Activated CD4-positive, alpha-beta T cell treated with anti-CD3 and anti-CD28 coated beads, Interleukin-2, amount 10 ng/mL, durations not matched to agents 7 days and 5 days (primary cell): ENCODE measurements around the gene MXD4. TPM values are rescaled to one million over a fixed set of nuclear protein-coding genes. Genes with fewer than 3 reads are reported as not detected.
A peak's percentile ranks its signal among the peaks of the same experiment; 100 is the strongest.

Source experiments
- CTCF ChIA-PET: fragments of 350-600 bp; sonication (Branson Sonifier 250); formaldehyde crosslinking; loops from one replicate; lab custom pipeline; 2021; ENCODE audit warnings: antibody characterized with exemption; lab: Charles Lee
- POLR2A ChIA-PET: fragments of 350-600 bp; sonication (Branson Sonifier 250); formaldehyde crosslinking; loops from one replicate; lab custom pipeline; 2021; ENCODE audit warnings: antibody characterized with exemption; lab: Charles Lee
- DNase-seq: peaks from one replicate; pipeline ENCODE4 v3.0.0-alpha.2; 2020
- H3K27ac Mint-ChIP-seq: one replicate; pipeline ENCODE4 v1.8.0; 2021; ENCODE audit warnings: mild to moderate bottlenecking, moderate library complexity, mixed read lengths
- H3K27me3 Mint-ChIP-seq: one replicate; pipeline ENCODE4 v1.8.0; 2021; ENCODE audit warnings: mixed read lengths
- H3K36me3 Mint-ChIP-seq: one replicate; pipeline ENCODE4 v1.8.0; 2021; ENCODE audit warnings: low read depth, mixed read lengths
- H3K4me1 Mint-ChIP-seq: one replicate; pipeline ENCODE4 v1.8.0; 2021; ENCODE audit warnings: mixed read lengths
- H3K4me3 Mint-ChIP-seq: one replicate; pipeline ENCODE4 v1.8.0; 2021; ENCODE audit warnings: mild to moderate bottlenecking, moderate library complexity, mixed read lengths
- H3K9me3 Mint-ChIP-seq: one replicate; pipeline ENCODE4 v1.8.0; 2021; ENCODE audit warnings: mixed read lengths
- total RNA-seq, 2 experiments: library from RNA; stranded (reverse); gene quantifications; one replicate each; pipeline ENCODE4 v1.2.3, GENCODE V29; 2021

Gene MXD4
- total RNA-seq, 2 experiments from 2014 or later = 22.8 to 24.6 TPM

DNA sequence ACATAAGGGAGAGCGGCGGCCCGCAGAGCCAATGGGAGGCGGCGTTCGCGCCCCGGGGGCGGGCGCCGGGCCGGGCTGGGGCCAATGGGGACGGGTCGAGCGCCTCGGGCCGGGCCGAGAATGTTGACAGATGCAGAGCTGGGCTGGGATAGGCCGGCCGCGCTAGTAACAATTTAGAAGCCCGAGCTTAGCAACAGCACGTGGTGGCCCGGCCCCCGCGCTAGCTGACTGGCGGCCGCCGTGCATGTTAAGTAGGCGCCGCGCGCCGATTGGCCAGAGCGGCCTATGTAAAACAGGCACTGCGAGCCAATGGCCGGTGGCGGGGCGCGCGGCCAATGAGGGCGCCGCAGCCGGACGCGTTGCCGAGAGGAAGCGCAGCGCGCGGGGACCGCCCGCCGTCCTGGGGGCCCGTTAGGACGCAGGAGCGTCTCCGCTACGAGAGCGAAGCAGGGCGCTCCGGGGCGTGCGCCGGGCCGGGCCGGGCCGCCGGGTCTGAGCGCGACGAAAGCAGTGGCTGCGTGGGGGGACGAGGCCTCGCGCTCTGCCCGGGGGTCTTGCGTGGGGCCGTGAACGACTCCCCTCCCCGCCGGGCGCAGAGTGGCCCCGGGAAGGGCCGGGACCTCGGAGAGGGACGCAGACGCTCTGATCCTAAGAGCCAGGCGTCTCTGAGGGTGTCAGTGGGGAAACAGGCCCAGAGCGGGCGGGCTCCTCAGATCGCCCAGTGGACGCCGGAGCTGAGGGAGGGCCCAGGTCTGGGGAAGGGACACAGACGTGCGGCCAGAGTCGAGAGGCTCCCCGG, 435 bp upstream of the MXD4 start:
- ChIA-PET CTCF (interaction anchor here (0.7 to 0.9 kb wide), 2 partner anchors 21 to 536 kb away, joined by 3 to 5 read pairs; partner anchors contain the start of genes HAUS3 and POLN), POLR2A (interaction anchor here (0.9 to 1.0 kb wide), 3 partner anchors 21 to 150 kb away, joined by 3 to 6 read pairs (median 5); partner anchors contain the start of genes HAUS3 and POLN)
- Mint-ChIP-seq H3K9me3 (no peaks in the 10 kb centered on the region), H3K4me1 (peaks cover 6% of the 10 kb centered on the region), H3K27ac (peak overlapping the region; percentile 88), H3K27me3 (no peaks in the 10 kb centered on the region), H3K36me3 (no peaks in the 10 kb centered on the region), H3K4me3 (peak overlapping the region; percentile 71)
- peak; percentile 98 for DNase-seq

DNA sequence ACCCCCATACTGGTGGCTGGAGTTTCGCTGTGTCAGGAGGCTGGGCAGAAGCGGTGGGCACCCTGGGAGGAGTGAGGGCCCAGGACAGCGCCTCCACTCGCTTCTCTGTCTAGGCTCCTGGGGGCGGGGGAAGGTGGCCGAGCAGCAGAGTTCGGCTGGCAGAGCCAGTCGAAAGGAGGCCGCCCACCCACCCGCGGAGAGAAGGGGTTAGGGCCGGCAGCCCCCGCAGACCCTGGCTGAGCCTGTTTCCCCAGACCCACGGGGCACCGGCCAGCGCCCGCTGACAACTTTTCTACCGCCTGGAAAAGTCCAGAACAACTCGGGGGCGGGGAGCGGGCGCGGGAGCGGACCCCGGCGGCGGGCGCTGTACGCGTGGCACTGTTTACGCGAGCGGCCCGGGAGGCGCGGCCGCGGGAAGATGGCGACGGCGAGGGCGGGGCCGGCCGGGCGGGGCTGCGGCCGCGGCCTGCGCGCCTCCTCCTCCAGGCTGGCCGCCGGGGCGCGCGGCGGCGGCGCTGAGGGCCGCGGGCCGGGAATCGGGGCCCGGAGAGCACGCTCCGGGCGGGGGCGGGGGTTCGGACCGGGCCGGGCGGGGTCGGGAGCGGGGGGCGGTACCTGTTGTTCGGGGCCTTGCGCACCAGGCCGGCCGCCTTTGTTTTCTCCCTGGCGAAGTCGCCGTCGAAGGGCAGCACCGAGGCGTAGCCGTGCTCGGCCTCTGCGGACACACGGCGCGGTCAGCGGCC, 628 bp downstream of the MXD4 start:
- Mint-ChIP-seq H3K4me1 (peaks cover 6% of the 10 kb centered on the region), H3K4me3 (peak overlapping the region; percentile 71), H3K9me3 (no peaks in the 10 kb centered on the region), H3K36me3 (no peaks in the 10 kb centered on the region), H3K27me3 (no peaks in the 10 kb centered on the region), H3K27ac (peak overlapping the region; percentile 68)
- DNase-seq = peak; percentile 62
- CTCF ChIA-PET = no interaction called here
- POLR2A ChIA-PET = no interaction called here

DNA sequence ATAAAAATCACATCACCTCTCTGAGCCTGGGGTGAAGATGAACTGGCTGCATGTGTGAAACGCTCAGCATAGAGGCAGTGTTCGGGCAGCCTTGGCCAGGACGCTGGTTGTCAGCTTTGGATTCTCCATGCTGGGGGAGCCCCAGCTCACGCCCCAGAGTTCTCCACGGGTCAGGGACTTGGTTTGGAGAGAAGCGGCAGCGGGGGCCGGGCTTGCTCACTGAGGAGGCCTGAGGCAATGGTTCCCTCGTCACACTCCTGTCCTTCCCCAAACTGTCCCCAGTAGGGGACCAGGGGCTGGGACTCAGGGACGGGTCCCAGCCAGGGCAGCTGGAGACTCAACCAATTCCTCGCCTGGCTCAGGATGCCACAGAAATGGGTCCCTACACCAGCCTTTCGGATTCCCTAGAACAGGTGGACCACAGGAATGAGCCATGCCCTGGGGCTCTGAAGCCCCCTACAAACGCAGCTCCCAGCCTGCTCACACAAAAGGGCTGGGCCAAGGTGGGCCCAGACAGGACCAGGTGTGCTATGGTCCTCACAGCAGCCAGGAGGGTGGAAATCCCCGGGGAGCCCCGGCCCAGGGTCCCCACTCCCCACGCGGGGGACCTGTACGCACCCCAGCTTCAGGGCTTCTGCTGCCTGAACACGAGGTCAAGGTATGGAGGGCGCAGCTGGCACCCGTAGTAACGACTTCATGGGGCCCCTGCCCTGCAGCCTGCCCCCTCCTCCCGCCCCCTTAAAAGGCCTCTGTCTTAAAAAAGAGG, 1.4 kb downstream of the MXD4 start:
- ChIA-PET POLR2A (no interaction called here), CTCF (interaction anchor here (1.2 kb wide), 1 partner anchor 18 kb away, joined by 3 read pairs; the partner anchor contains the start of genes HAUS3 and POLN)
- Mint-ChIP-seq H3K27me3 (no peaks in the 10 kb centered on the region), H3K4me3 (peak overlapping the region; percentile 63), H3K27ac (peak overlapping the region; percentile 68), H3K4me1 (peaks cover 6% of the 10 kb centered on the region), H3K9me3 (no peaks in the 10 kb centered on the region), H3K36me3 (no peaks in the 10 kb centered on the region)
- no peak for DNase-seq

DNA sequence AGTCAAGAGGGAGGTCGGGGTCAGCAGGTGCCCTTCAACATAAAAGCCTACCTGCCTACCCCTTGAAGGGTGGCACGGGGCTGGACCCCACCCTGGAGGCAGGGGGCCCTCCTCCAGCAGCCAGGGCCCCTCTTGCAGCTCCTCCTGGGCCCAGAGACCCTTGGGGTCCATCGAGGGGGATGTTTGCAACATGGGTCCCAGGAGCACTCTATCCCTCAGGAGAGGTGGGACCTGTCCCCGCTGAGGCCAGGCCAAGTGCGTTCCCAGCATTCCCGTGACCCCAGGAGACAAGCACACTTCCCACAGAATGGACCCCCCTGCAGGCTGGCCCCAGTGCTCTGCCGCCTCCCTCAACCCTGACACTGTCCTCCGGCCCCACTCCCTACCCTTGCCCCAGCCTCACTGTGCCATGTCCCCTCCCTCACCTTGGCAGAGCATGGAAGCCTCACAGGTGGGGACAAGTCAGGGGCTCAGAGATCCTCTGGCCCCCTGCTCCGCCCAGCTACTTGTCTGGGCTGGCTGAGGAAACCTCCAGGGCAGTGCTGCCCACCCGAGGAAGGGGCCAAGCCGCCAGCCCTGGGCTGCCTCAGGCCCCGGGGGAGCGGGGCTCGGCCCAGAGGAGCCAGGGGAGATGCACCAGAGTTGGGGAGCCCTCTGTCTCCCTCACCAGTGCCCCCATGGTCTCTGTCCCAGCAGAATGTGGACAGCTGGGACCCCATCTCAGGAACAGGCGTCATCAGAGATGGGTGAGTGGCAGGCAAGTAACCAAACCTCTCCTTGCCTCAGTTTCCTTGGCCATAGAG, 2.2 kb downstream of the MXD4 start:
- H3K27me3 Mint-ChIP-seq = no peaks in the 10 kb centered on the region
- ChIA-PET CTCF (interaction anchor here (1.2 kb wide), 1 partner anchor 18 kb away, joined by 3 read pairs; the partner anchor contains the start of genes HAUS3 and POLN), POLR2A (no interaction called here)
- H3K4me1 Mint-ChIP-seq = peaks cover 6% of the 10 kb centered on the region
- DNase-seq = no peak
- H3K36me3 Mint-ChIP-seq = no peaks in the 10 kb centered on the region
- peak overlapping the region; percentile 43 for H3K4me3 Mint-ChIP-seq
- H3K27ac Mint-ChIP-seq = peak overlapping the region; percentile 13
- no peaks in the 10 kb centered on the region for H3K9me3 Mint-ChIP-seq

DNA sequence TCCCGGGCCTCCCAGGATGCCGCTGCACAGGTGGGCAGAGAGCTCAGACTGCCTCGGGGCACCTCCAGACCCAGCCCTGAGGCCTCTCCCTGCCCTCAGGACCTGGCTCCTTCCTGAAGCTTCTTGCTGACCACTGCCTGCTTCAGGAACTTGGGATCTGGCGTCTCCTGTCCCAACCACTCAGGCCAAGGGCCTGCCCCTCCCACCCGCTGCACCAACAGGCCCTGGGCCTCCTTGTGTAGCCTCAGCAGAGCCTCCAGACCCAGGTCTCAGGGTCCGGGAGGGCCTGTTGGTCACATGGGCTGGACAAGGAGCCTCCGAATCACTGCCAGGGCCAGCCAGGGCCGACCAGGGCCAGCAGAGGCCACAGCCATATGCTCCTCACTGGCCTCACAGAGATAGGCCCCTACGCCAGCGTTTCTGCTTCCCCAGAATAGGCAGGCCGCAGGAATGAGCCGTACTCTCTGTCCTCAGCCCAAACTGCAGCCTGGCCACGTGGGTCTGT, 2.8 kb downstream of the MXD4 start:
- H3K4me3 Mint-ChIP-seq = no peak overlapping the region

DNA sequence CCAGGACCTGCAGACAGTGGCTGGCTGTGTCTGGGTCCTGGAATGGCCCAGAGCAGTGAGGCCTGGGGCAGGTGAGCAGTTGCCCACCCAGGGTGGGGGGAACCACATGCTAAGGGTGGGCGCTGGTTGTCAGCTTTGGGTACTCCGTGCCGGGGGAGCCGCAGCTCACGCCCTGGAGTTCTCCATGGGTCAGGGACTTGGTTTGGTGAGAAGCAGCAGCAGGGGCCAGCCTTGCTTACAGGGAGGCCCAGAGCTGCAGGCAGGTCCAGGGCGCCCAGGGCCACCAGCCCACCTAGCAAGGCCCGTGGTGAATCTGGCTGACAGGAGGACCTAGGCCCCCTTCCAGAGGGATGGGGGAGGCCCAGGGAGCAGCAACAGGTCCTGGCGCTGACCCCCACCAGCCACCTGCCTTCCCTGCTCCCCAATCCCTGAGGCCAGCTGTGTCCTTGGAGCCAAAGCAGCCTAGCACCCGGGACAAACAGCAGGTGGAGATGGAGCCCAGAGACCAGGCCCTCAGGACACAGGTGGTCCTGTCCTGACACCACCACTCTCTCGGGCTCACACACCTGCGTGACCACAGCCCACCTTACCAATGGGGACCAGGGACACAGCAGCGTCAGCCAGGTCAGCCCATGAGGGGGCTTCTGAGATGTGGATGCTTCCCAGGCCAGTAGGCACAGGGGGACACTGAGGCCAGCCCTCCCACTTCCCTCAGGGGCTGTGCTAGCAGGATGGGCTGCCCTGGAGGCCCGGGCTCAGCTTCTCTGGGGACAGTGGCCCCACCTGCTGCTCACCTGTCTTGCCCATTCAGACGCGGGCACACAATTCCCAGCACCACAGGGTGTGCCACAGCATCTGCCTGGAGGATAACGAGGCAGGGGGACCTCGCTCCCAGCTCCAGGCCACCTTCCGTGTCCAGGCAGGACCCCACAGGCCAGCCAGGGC, 3.5 kb downstream of the MXD4 start:
- CTCF ChIA-PET = interaction anchor here (1.3 to 1.9 kb wide), 4 partner anchors 12 to 38 kb away, joined by 3 to 10 read pairs (median 5); partner anchors contain the start of genes HAUS3 and POLN
- H3K36me3 Mint-ChIP-seq = no peaks in the 10 kb centered on the region
- H3K27ac Mint-ChIP-seq = no peak overlapping the region
- no peak overlapping the region for H3K4me3 Mint-ChIP-seq
- no peaks in the 10 kb centered on the region for H3K9me3 Mint-ChIP-seq
- H3K27me3 Mint-ChIP-seq = no peaks in the 10 kb centered on the region
- POLR2A ChIA-PET = no interaction called here
- peaks cover 3% of the 10 kb centered on the region for H3K4me1 Mint-ChIP-seq
- no peak for DNase-seq

More for the DNA sequence above, 2.8 kb downstream of the MXD4 start:
- Mint-ChIP-seq H3K36me3 (no peaks in the 10 kb centered on the region), H3K4me1 (peaks cover 6% of the 10 kb centered on the region), H3K27me3 (no peaks in the 10 kb centered on the region), H3K27ac (no peak overlapping the region), H3K9me3 (no peaks in the 10 kb centered on the region)
- CTCF ChIA-PET = no interaction called here
- POLR2A ChIA-PET = no interaction called here
- no peak for DNase-seq

DNA sequence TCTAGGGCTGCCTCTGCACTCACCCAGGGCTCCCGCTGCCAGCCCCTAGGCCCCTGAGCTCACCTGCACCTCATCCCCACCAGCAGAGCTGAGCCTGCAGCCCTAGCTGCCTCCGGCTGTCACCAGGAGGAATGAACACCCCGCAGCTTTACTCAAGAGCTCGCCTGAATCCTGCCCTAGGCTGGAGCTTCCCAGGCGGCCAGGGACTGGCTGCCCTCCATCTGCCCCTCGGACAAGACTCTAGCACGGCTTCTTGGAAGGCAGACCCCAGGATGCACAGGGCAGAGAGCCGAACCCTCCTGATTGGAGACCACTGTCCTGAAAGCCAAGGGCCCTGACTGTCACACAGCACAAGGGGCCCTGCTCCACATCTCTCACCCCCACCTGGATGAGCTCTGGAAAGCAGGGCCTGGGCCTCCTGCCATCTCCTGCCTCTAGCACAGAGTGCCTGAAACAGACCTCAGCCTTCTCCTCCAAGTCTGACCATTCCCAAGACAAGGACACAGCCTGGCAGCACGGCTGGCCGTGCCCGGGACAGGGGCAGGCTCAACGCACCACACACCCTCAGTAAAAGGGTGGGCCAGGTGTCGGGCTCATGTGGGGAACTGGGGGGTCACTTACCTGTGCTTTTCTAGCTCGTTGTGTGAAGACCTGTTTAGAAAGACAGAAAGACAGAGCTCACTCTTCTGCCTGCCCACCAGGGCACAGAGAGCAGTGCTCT, 4.4 kb downstream of the MXD4 start:
- DNase-seq = peak; percentile 2
- no peaks in the 10 kb centered on the region for H3K36me3 Mint-ChIP-seq
- H3K9me3 Mint-ChIP-seq = no peaks in the 10 kb centered on the region
- ChIA-PET CTCF (interaction anchor here (0.5 to 1.9 kb wide), 5 partner anchors 11 to 101 kb away, joined by 3 to 10 read pairs (median 5); partner anchors contain the start of genes HAUS3 and POLN), POLR2A (no interaction called here)
- H3K27me3 Mint-ChIP-seq = no peaks in the 10 kb centered on the region
- no peak overlapping the region for H3K4me3 Mint-ChIP-seq
- H3K27ac Mint-ChIP-seq = peak overlapping the region; percentile 46
- H3K4me1 Mint-ChIP-seq = no peaks in the 10 kb centered on the region

DNA sequence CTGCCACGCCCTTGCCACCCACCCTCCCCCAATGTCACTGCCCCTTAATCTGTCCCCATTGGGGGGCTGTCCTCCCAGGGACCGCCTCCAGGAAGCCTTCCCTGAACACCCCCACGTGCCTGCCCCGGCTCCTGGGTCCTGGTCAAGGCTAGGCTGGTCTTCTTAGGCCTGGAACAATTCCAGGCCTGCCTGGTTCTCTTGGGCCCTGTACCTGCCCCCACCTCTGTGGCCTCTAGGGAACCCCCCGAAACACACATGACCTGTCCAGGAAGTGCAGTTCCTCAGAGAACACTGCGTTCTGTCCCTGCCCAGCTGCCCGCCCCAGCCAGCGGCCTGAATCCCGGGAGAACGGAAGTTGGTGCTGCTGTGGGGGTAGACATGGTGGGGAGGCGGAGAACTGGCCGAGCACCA, 5.1 kb downstream of the MXD4 start:
- Mint-ChIP-seq H3K4me3 (no peak overlapping the region), H3K36me3 (no peaks in the 10 kb centered on the region), H3K27ac (peak overlapping the region; percentile 74), H3K27me3 (no peaks in the 10 kb centered on the region), H3K9me3 (no peaks in the 10 kb centered on the region), H3K4me1 (no peaks in the 10 kb centered on the region)
- ChIA-PET CTCF (interaction anchor here (1.4 to 1.9 kb wide), 3 partner anchors 13 to 37 kb away, joined by 3 to 10 read pairs (median 5); partner anchors contain the start of genes HAUS3 and POLN), POLR2A (no interaction called here)
- DNase-seq = peak; percentile 4

DNA sequence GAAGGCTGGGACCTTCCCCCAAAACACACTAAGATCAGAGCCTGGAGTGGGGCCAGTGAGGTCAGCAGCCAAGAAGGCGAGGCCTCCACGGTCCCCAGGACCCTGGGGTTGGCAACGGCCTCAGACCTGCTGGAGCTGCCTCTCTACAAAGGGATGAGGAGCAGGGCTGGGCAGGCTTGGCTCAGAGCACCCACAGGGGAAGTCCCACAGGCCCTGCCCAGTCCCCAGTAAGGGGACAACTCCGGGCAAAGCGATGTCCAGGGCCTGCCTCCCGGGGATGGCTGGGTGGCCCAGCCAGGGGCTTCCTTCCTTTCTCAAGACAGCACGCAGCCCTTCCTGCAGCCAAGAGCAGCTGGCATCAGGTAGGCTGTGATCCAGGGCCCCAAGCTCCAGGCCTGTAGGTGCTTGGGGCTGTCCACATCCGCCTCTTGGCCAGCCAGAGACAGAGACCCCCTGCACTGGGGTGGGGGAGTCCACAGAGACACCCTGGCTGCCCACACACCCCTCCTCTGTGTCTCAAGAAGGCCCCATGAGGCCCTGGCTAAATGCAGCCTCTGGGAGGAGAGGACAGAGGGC, 5.7 kb downstream of the MXD4 start:
- H3K4me3 Mint-ChIP-seq = no peak overlapping the region
- H3K27me3 Mint-ChIP-seq = no peaks in the 10 kb centered on the region
- POLR2A ChIA-PET = no interaction called here
- H3K36me3 Mint-ChIP-seq = no peaks in the 10 kb centered on the region
- no peaks in the 10 kb centered on the region for H3K4me1 Mint-ChIP-seq
- no peaks in the 10 kb centered on the region for H3K9me3 Mint-ChIP-seq
- CTCF ChIA-PET = interaction anchor here (1.0 to 1.9 kb wide), 2 partner anchors 10 to 15 kb away, joined by 3 to 10 read pairs; partner anchors contain the start of genes HAUS3 and POLN
- peak; percentile 5 for DNase-seq
- no peak overlapping the region for H3K27ac Mint-ChIP-seq
